Gastroesophageal sphincter (tissue), 4 donors: ENCODE data around the gene CNGB1. TPM values are rescaled to one million over a fixed set of nuclear protein-coding genes. Genes with fewer than 3 reads are reported as not detected.
"Not testable (repeated sequence)": the region's sequence is repeated elsewhere in the genome, so short reads cannot be mapped to it uniquely, and the experiment has no call there.

Source experiments
- ATAC-seq: fragments of 150-250 bp; one replicate; pipeline ENCODE4 v1.9.1; 2016; ENCODE audit warnings: mild to moderate bottlenecking, moderate library complexity
- H3K27ac ChIP-seq, 4 donors: fragments of 200-600 bp; sonication (generic) in 3 of 4; 1 replicate in 3 of 4; 2 replicates in 1 of 4; pipeline ENCODE4 v1.5.1; 2016 to 2019
- H3K27me3 ChIP-seq: fragments of 200-600 bp; sonication (generic); one replicate; pipeline ENCODE4 v1.5.1; 2019
- H3K36me3 ChIP-seq, 2 donors: fragments of 200-600 bp; sonication (generic); one replicate each; pipeline ENCODE4 v1.5.1; 2019; ENCODE audit warnings: control low read depth in 1 of 2
- H3K4me1 ChIP-seq, 3 donors: fragments of 200-600 bp; sonication (generic); 1 replicate in 2 of 3; 2 replicates in 1 of 3; pipeline ENCODE4 v1.5.1; 2016 to 2019; ENCODE audit warnings: control low read depth in 2 of 3
- H3K4me3 ChIP-seq, 2 donors: fragments of 200-600 bp; sonication (generic); one replicate each; pipeline ENCODE4 v1.5.1; 2019; ENCODE audit warnings: mild to moderate bottlenecking in 1 of 2, moderate library complexity in 1 of 2
- H3K9me3 ChIP-seq, 3 donors: fragments of 200-600 bp; sonication (generic); one replicate each; pipeline ENCODE4 v1.5.1; 2017 to 2019; ENCODE audit warnings: control low read depth in 2 of 3
- CTCF ChIP-seq, 4 experiments: fragments of 200-600 bp in 2 of 4; fragments of 450-650 bp in 2 of 4; sonication (generic) in 1 of 4; IDR thresholded peaks; one replicate each; pipeline ENCODE4 v1.5.1; 2017 to 2019; ENCODE audit warnings: antibody characterized with exemption in 4 of 4, mild to moderate bottlenecking in 2 of 4, moderate library complexity in 2 of 4
- EP300 ChIP-seq: sonication (generic); formaldehyde crosslinking; IDR thresholded peaks from one replicate; pipeline ENCODE4 v1.6.1; 2017; ENCODE audit warnings: antibody characterized with exemption, mild to moderate bottlenecking
- POLR2A ChIP-seq, 2 donors: fragments of 450-650 bp; IDR thresholded peaks; one replicate each; pipeline ENCODE4 v1.6.1; 2017; ENCODE audit warnings: antibody characterized with exemption in 2 of 2, mild to moderate bottlenecking in 2 of 2, moderate library complexity in 1 of 2
- POLR2AphosphoS5 ChIP-seq: sonication (generic); formaldehyde crosslinking; IDR thresholded peaks from one replicate; pipeline ENCODE4 v1.6.1; 2017; ENCODE audit warnings: antibody characterized with exemption
- WGBS, 2 donors: methylation state at CpG; one replicate each; pipeline ENCODE4 v1.1.5; 2018; ENCODE audit warnings: low coverage in 1 of 2; 5-methylcytosine and 5-hydroxymethylcytosine counted together
- total RNA-seq, 4 donors: library from RNA; depleted of rRNA; stranded (reverse); fragments of >200 nt; gene quantifications; one replicate each; pipeline ENCODE4 v1.1.0, GENCODE V29; 2016

CNGB1 gene
- total RNA-seq, 4 donors from 2014 or later = 0.15 to 0.67 TPM; not detected in 2

- Histone ChIP-seq H3K9me3 (no peaks in the 10 kb centered on the region), H3K27ac (no peak overlapping the region), H3K27me3 (no peaks in the 10 kb centered on the region), H3K4me3 (no peak overlapping the region), H3K4me1 (peaks cover 0 to 12% (median 8%) of the 10 kb centered on the region in 3 donors), H3K36me3 (no peaks in the 10 kb centered on the region)
- 83 to 96% methylated on average over 9 to 11 of the region's 11 CpGs for WGBS, 2 donors
- no peak for ATAC-seq
- TF ChIP-seq EP300 (no peak), POLR2AphosphoS5 (no peak), POLR2A (IDR thresholded peaks at IDR 0.05) (no peak), CTCF (IDR thresholded peaks at IDR 0.05) (no peak)
Measured at GRCh38 chr16:57979006-57979585, 8.2 kb upstream of the CNGB1 start.

DNA sequence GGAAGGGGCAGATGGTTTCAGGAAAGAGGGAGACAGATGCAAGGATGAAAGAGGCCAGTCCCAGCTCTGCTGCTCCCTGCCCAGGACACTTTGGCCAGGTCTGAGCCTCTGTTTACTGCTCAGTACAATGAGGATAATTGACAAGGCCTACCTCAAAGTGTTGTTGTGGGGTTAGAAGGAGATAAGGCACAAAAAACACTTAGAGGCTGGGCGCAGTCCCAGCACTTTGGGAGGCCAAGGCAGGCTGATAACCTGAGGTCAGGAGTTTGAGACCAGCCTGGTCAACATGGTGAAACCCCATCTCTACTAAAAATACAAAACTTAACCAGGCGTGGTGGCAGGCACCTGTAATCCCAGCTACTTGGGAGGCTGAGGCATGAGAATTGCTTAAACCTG, 7.1 kb upstream of the CNGB1 start:
- H3K27me3 ChIP-seq, H3K9me3 ChIP-seq, H3K27ac ChIP-seq, H3K36me3 ChIP-seq, ATAC-seq, H3K4me3 ChIP-seq: not testable (repeated sequence)
- 100% methylated on average over 2 of the region's 2 CpGs for WGBS, 2 donors
- H3K4me1 ChIP-seq = peaks cover 0 to 11% (median 8%) of the 10 kb centered on the region in 3 donors

DNA sequence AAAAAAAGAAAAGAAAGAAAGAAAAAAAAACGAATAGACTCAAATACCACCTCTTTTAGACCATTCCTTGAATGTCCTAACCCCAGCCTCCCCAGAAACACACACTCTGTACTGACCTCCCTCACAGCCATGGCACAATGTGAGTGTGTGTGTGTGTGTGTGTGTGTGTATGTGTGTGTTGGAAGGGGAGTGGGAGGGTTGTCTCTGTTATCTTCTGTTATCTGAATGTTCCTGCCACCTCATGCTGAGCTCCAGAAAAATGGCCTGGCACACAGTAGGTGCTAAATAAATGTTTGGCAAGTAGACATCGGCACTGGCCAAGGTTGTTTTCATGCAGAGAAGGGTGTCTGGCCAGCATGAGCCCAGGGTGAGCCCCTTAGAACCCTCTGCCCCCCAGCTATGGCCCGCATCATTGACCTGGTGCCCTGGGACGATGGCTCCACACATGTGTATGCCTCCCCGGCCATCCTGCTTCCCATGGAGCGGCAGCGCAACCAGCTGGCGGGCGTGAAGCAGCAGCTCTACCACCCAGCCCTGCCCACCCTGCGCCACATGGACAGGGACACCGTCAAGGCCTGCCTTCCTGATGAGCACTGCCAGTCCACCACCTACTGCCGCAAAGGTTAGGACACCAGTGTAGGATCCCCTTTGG, 6.6 kb upstream of the CNGB1 start:
- H3K36me3 ChIP-seq = no peaks in the 10 kb centered on the region
- H3K4me1 ChIP-seq = peaks cover 0 to 11% (median 8%) of the 10 kb centered on the region in 3 donors
- 33 to 60% methylated on average over 1 to 2 of the region's 12 CpGs for WGBS, 2 donors
- TF ChIP-seq EP300 (no peak), CTCF (IDR thresholded peaks at IDR 0.05) (no peak), POLR2AphosphoS5 (no peak), POLR2A (IDR thresholded peaks at IDR 0.05) (no peak)
- H3K9me3 ChIP-seq = no peaks in the 10 kb centered on the region
- no peak overlapping the region for H3K4me3 ChIP-seq
- no peaks in the 10 kb centered on the region for H3K27me3 ChIP-seq
- H3K27ac ChIP-seq = no peak overlapping the region
- no peak for ATAC-seq

GRCh38 chr16:57976331-57976796, 5.4 kb upstream of the CNGB1 start:
- WGBS, 2 donors = 13 to 25% methylated on average over 1 to 2 of the region's 2 CpGs
- Histone ChIP-seq H3K27ac (peak overlapping the region in 2 of 4 donors; percentile 34 to 56), H3K9me3 (no peaks in the 10 kb centered on the region), H3K4me3 (no peak overlapping the region), H3K27me3 (peaks cover 5% of the 10 kb centered on the region), H3K4me1 (peaks cover 0 to 11% (median 8%) of the 10 kb centered on the region in 3 donors), H3K36me3 (no peaks in the 10 kb centered on the region)
- TF ChIP-seq CTCF (IDR thresholded peaks at IDR 0.05) (no peak), EP300 (no peak), POLR2AphosphoS5 (no peak), POLR2A (IDR thresholded peaks at IDR 0.05) (no peak)
- peak; percentile 63 for ATAC-seq

DNA sequence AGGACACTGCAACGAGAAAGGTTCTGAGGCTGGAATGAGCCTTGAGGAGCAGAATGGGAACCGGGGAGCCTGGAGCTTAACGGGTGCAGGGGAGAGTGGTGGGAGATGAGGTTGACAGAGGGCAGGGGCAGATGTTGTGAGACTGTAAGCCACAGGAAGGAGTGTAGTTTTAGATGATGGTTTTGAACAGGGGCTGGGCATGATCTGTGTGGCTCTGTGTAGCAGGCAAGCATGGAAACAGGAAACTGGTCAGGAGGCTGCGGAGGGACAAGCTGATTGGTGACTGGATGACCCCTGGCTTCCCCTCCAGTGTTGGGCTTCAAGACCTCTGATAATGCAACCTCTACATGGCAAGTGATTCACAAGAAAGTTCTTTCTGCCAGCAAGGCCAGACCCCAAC, 1.4 kb upstream of the CNGB1 start:
- no peak overlapping the region for H3K27ac ChIP-seq
- H3K4me3 ChIP-seq = no peak overlapping the region
- H3K9me3 ChIP-seq = no peaks in the 10 kb centered on the region
- TF ChIP-seq EP300 (no peak), POLR2A (IDR thresholded peaks at IDR 0.05) (no peak), POLR2AphosphoS5 (no peak), CTCF (IDR thresholded peaks at IDR 0.05) (no peak)
- peaks cover 0 to 11% (median 8%) of the 10 kb centered on the region in 3 donors for H3K4me1 ChIP-seq
- WGBS, 2 donors = 71 to 76% methylated on average over 4 of the region's 4 CpGs
- H3K27me3 ChIP-seq = peaks cover 5% of the 10 kb centered on the region
- H3K36me3 ChIP-seq = no peaks in the 10 kb centered on the region
- no peak for ATAC-seq
